ENCODE data around the gene GVQW3.

GVQW3 gene

GRCh38 chr11:76448506-76448905, 67.4 kb downstream of the GVQW3 start:
- DNase-seq = no peak

- DNase-seq = no peak
These were observed 72.1 kb downstream of the GVQW3 start for GRCh38 chr11:76453248-76453647.

- DNase-seq = no peak
These were observed 74.2 kb downstream of the GVQW3 start for GRCh38 chr11:76455331-76455730.

- DNase-seq = no peak
These were observed 74.8 kb downstream of the GVQW3 start for GRCh38 chr11:76455931-76456330.

GRCh38 chr11:76456571-76456970, 75.4 kb downstream of the GVQW3 start:
- DNase-seq = no peak
